ENCODE results near the gene MAST1. TPM values are rescaled to one million over a fixed set of nuclear protein-coding genes. Genes with fewer than 3 reads are reported as not detected.

The MAST1 gene
- total and polyA plus RNA-seq, 2 experiments from 2014 or later, result 0.20 to 0.54 TPM

DNA sequence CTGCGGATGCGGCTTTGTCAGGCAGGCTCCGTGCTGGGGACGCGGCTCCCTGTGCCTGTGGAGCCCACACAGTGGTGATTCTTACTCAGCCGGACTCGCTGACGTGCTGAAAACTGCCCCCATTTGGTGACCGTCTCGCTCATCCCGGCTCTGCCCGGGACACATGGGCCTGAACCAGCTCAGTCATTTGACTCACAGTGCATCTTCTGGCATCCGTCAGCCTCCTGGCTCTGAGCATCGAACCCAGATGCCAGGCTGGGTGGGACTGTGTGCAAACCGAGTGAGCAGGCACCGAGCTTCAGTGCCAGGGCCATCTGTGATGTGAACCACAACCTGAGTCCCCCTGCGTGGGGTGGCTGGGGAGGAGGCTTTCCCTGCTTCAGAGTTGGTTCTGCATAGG lies 58.1 kb downstream of the MAST1 start:
- DNase-seq (ENCODE audit: low spot score), result no peak
- Histone ChIP-seq H3K27me3 (no peaks in the 10 kb centered on the region), H2AFZ (no peak overlapping the region), H3K9me2 (replicated peaks; ENCODE audit: insufficient read depth) (no peaks in the 10 kb centered on the region), H3K27ac (no peak overlapping the region), H3K79me2 (peaks cover 10% of the 10 kb centered on the region), H3K4me3 (no peak overlapping the region), H3K4me1 (ENCODE audit: insufficient read depth) (no peaks in the 10 kb centered on the region), H4K20me1 (ENCODE audit: insufficient read depth, poor library complexity, severe bottlenecking) (no peaks in the 10 kb centered on the region), H3K36me3 (replicated peaks; ENCODE audit: insufficient read depth, low read depth) (no peaks in the 10 kb centered on the region), H3K4me2 (no peak overlapping the region), H3K9me3 (ENCODE audit: low read depth) (no peaks in the 10 kb centered on the region)
- 97% methylated on average over 17 of the region's 17 CpGs for WGBS (ENCODE audit: low lambda C conversion rate, missing lambda C conversion rate)
- TF ChIP-seq EZH2phosphoT487 (IDR thresholded peaks at IDR 0.05; ENCODE audit: low read depth, severe bottlenecking, unreplicated experiment) (no peak), EZH2 (IDR thresholded peaks at IDR 0.05; ENCODE audit: borderline replicate concordance) (no peak)
- TF ChIP-seq, protein P1, sequence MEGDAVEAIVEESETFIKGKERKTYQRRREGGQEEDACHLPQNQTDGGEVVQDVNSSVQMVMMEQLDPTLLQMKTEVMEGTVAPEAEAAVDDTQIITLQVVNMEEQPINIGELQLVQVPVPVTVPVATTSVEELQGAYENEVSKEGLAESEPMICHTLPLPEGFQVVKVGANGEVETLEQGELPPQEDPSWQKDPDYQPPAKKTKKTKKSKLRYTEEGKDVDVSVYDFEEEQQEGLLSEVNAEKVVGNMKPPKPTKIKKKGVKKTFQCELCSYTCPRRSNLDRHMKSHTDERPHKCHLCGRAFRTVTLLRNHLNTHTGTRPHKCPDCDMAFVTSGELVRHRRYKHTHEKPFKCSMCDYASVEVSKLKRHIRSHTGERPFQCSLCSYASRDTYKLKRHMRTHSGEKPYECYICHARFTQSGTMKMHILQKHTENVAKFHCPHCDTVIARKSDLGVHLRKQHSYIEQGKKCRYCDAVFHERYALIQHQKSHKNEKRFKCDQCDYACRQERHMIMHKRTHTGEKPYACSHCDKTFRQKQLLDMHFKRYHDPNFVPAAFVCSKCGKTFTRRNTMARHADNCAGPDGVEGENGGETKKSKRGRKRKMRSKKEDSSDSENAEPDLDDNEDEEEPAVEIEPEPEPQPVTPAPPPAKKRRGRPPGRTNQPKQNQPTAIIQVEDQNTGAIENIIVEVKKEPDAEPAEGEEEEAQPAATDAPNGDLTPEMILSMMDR (IDR thresholded peaks at IDR 0.05; ENCODE audit: poor library complexity), result no peak

DNA sequence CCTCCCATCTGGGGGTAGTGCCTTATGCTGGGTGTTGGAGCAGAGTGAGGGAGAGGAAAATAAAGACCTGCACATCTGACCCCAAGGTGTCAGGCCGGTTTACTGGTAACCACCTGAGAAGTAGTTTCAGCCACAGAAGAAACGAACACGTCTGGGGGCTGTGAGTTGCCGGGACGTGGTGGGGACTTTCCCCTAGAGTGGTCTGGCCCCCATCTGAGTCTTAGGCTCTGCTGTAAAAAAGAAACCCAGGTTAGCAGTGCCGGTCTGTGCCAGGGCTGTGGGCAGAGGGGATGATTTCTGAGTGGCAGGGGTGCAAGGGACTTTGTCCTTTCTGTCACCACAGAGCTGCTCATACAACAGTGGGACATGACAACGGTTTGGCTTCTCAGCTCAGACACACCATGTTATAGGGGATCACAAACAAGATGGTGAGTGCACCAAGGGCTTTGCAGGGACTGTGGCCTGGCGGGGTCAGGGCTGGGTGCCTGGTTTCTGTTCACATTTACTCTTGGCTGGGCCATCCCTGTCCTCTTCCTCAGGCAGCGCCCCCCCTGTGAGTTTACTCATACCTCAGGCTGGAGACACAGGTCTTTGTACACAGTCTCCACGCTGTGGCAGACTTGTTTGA lies 61.7 kb downstream of the MAST1 start:
- H2AFZ ChIP-seq, result no peak overlapping the region
- H3K4me3 ChIP-seq, result no peak overlapping the region
- 93% methylated on average over 10 of the region's 10 CpGs for WGBS (ENCODE audit: low lambda C conversion rate, missing lambda C conversion rate)
- no peak for DNase-seq (ENCODE audit: low spot score)
- no peaks in the 10 kb centered on the region for H3K79me2 ChIP-seq
- H4K20me1 ChIP-seq (ENCODE audit: insufficient read depth, poor library complexity, severe bottlenecking), result no peaks in the 10 kb centered on the region
- H3K9me2 ChIP-seq (replicated peaks; ENCODE audit: insufficient read depth), result no peaks in the 10 kb centered on the region
- H3K9me3 ChIP-seq (ENCODE audit: low read depth), result no peaks in the 10 kb centered on the region
- no peak overlapping the region for H3K4me2 ChIP-seq
- TF ChIP-seq EZH2 (IDR thresholded peaks at IDR 0.05; ENCODE audit: borderline replicate concordance) (no peak), EZH2phosphoT487 (IDR thresholded peaks at IDR 0.05; ENCODE audit: low read depth, severe bottlenecking, unreplicated experiment) (no peak)
- TF ChIP-seq, protein P1 (IDR thresholded peaks at IDR 0.05; ENCODE audit: poor library complexity), result no peak
- no peak overlapping the region for H3K27ac ChIP-seq
- H3K36me3 ChIP-seq (replicated peaks; ENCODE audit: insufficient read depth, low read depth), result no peaks in the 10 kb centered on the region
- H3K27me3 ChIP-seq, result no peaks in the 10 kb centered on the region
- H3K4me1 ChIP-seq (ENCODE audit: insufficient read depth), result no peaks in the 10 kb centered on the region

DNA sequence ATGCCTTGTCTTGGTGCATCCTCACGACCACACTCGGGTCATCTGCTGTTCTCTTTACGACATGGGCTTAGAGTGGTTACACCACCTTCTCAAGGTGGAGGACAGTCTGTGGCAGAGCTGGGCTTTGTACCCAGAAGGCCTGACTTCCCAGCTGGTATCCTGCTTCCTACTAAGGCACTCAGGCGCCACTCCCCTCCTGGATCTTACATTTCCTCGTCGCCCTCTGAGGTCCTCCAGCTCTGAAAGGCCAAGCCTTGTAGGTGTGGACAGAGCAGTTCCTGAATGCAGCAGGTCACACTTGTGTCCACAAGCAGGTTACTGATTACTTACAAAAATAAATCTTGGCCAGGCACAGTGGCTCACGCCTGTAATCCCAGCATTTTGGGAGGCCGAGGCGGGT lies 68.9 kb downstream of the MAST1 start:
- no peak for DNase-seq (ENCODE audit: low spot score)
- H3K27ac ChIP-seq, result no peak overlapping the region
- 77% methylated on average over 9 of the region's 9 CpGs for WGBS (ENCODE audit: low lambda C conversion rate, missing lambda C conversion rate)

More for the DNA sequence above, 68.9 kb downstream of the MAST1 start:
- Histone ChIP-seq H3K79me2 (no peaks in the 10 kb centered on the region), H3K9me3 (ENCODE audit: low read depth) (no peaks in the 10 kb centered on the region), H3K4me1 (ENCODE audit: insufficient read depth) (peaks cover under 1% of the 10 kb centered on the region), H3K4me3 (no peak overlapping the region), H3K9me2 (replicated peaks; ENCODE audit: insufficient read depth) (no peaks in the 10 kb centered on the region), H3K36me3 (replicated peaks; ENCODE audit: insufficient read depth, low read depth) (no peaks in the 10 kb centered on the region), H3K4me2 (no peak overlapping the region), H4K20me1 (ENCODE audit: insufficient read depth, poor library complexity, severe bottlenecking) (no peaks in the 10 kb centered on the region), H2AFZ (no peak overlapping the region), H3K27me3 (no peaks in the 10 kb centered on the region)
- TF ChIP-seq EZH2phosphoT487 (IDR thresholded peaks at IDR 0.05; ENCODE audit: low read depth, severe bottlenecking, unreplicated experiment) (no peak), EZH2 (IDR thresholded peaks at IDR 0.05; ENCODE audit: borderline replicate concordance) (no peak)
- TF ChIP-seq, protein P1 (IDR thresholded peaks at IDR 0.05; ENCODE audit: poor library complexity), result no peak

Measured in hepatocyte (in vitro differentiated cells).